Neural cell (in vitro differentiated cells): ENCODE results near the gene MTMR3. TPM values are rescaled to one million over a fixed set of nuclear protein-coding genes. Genes with fewer than 3 reads are reported as not detected.

ENCODE experiments used
- H2AFZ ChIP-seq: fragments of 200-600, 300-800 bp; sonication (generic), shearing (Covaris generic); 2 replicates; pipeline ENCODE4 v1.6.0; 2014; ENCODE audit warnings: low read depth, mild to moderate bottlenecking, antibody characterized with exemption, low read length, moderate library complexity
- H3F3A ChIP-seq: fragments of 200-600 bp; shearing (Covaris generic); 2 replicates; pipeline ENCODE4 v1.6.1; 2016; ENCODE audit warnings: mild to moderate bottlenecking, moderate library complexity, mixed read lengths, antibody characterized with exemption, low read length; ENCODE audit not compliant: insufficient read depth, poor library complexity, severe bottlenecking
- H3K27ac ChIP-seq: fragments of 200-600, 300-800 bp; sonication (generic), shearing (Covaris generic); 2 replicates; pipeline ENCODE4 v1.5.1; 2014; ENCODE audit warnings: mild to moderate bottlenecking, low read length, moderate library complexity
- H3K27me3 ChIP-seq: fragments of 300-800, 200-600 bp; sonication (generic), shearing (Covaris generic); 2 replicates; pipeline ENCODE4 v1.6.0; 2014; ENCODE audit warnings: mild to moderate bottlenecking, low read depth, low read length, moderate library complexity; ENCODE audit not compliant: insufficient read depth
- H3K36me3 ChIP-seq: fragments of 300-800, 200-600 bp; sonication (generic), shearing (Covaris generic); 2 replicates; pipeline ENCODE4 v1.5.1; 2014; ENCODE audit warnings: mild to moderate bottlenecking, antibody characterized with exemption, low read length, moderate library complexity; ENCODE audit not compliant: insufficient read depth
- H3K4me2 ChIP-seq: fragments of 300-800, 200-600 bp; sonication (generic), shearing (Covaris generic); 2 replicates; pipeline ENCODE4 v1.6.0; 2014; ENCODE audit warnings: mild to moderate bottlenecking, low read length
- H3K4me3 ChIP-seq: fragments of 300-800, 200-600 bp; sonication (generic), shearing (Covaris generic); 2 replicates; pipeline ENCODE4 v1.5.1; 2014; ENCODE audit warnings: mild to moderate bottlenecking, low read length, moderate library complexity
- H3K79me2 ChIP-seq: fragments of 200-600 bp; shearing (Covaris generic); replicated peaks from 2 replicates; pipeline ENCODE4 v1.6.0; 2014; ENCODE audit warnings: mild to moderate bottlenecking, low read length, moderate library complexity; ENCODE audit not compliant: insufficient read depth
- H3K9ac ChIP-seq: fragments of 300-800, 200-600 bp; sonication (generic), shearing (Covaris generic); 2 replicates; pipeline ENCODE4 v1.6.1; 2016; ENCODE audit warnings: mild to moderate bottlenecking, low read length, mixed read lengths
- H3K9me2 ChIP-seq: fragments of 200-600 bp; shearing (Covaris generic); 2 replicates; pipeline ENCODE4 v1.6.1; 2016; ENCODE audit warnings: mild to moderate bottlenecking, low read length, mixed read lengths; ENCODE audit not compliant: insufficient read depth
- H3K9me3 ChIP-seq: fragments of 200-600, 300-800 bp; sonication (generic), shearing (Covaris generic); 2 replicates; pipeline ENCODE4 v1.6.1; 2016; ENCODE audit warnings: mild to moderate bottlenecking, mixed run types, low read length, moderate library complexity, mixed read lengths
- H4K20me1 ChIP-seq: fragments of 200-600 bp; shearing (Covaris generic); 2 replicates; pipeline ENCODE4 v1.6.1; 2016; ENCODE audit warnings: mild to moderate bottlenecking, mixed run types; ENCODE audit not compliant: insufficient read depth
- CTCF ChIP-seq: fragments of 450-650 bp; IDR thresholded peaks from 2 replicates; pipeline ENCODE4 v1.5.1; 2014; ENCODE audit warnings: antibody characterized with exemption, mild to moderate bottlenecking, moderate library complexity; ENCODE audit not compliant: poor library complexity, severe bottlenecking
- EP300 ChIP-seq: fragments of 450-650 bp; conservative IDR thresholded peaks from 2 replicates; pipeline ENCODE4 v1.6.1; 2014; ENCODE audit warnings: antibody characterized with exemption, mild to moderate bottlenecking, moderate library complexity; ENCODE audit not compliant: poor library complexity, severe bottlenecking
- EZH2 ChIP-seq: fragments of 200-600, 300-800 bp; shearing (Covaris generic), sonication (generic); IDR thresholded peaks from 2 replicates; pipeline ENCODE4 v1.6.1; 2014; ENCODE audit warnings: antibody characterized with exemption, low read length, borderline replicate concordance, mild to moderate bottlenecking; ENCODE audit not compliant: insufficient read depth, poor library complexity, severe bottlenecking
- MXI1 ChIP-seq: fragments of 450-650 bp; conservative IDR thresholded peaks from 2 replicates; pipeline ENCODE4 v1.6.1; 2014; ENCODE audit warnings: antibody characterized with exemption, mild to moderate bottlenecking; ENCODE audit not compliant: poor library complexity, severe bottlenecking
- POLR2AphosphoS5 ChIP-seq: IDR thresholded peaks from 2 replicates; pipeline ENCODE4 v1.6.1; 2012
- RAD21 ChIP-seq: fragments of 450-650 bp; conservative IDR thresholded peaks from 2 replicates; pipeline ENCODE4 v1.6.1; 2014; ENCODE audit warnings: antibody characterized with exemption, mild to moderate bottlenecking, moderate library complexity
- REST ChIP-seq: IDR thresholded peaks from 2 replicates; pipeline ENCODE4 v1.6.1; 2012; ENCODE audit warnings: borderline replicate concordance
- SMC3 ChIP-seq: fragments of 450-650 bp; conservative IDR thresholded peaks from 2 replicates; pipeline ENCODE4 v1.6.1; 2014; ENCODE audit warnings: antibody characterized with exemption, mild to moderate bottlenecking, moderate library complexity; ENCODE audit not compliant: poor library complexity
- TAF1 ChIP-seq: IDR thresholded peaks from 2 replicates; pipeline ENCODE4 v1.6.1; 2012; ENCODE audit warnings: low read depth
- polyA plus RNA-seq: library from polyadenylated mRNA; depleted of rRNA; stranded (reverse); fragments of >200 nt; gene quantifications from 2 replicates; pipeline ENCODE4 v1.2.3, GENCODE V29; 2014

The MTMR3 gene
- polyA plus RNA-seq, 1 donor from 2014 or later, result 46.7 TPM

- H3K9ac ChIP-seq, result no peak overlapping the region
- no peak for TF ChIP-seq EP300
- no peak for TF ChIP-seq POLR2AphosphoS5
- no peak for TF ChIP-seq EZH2
- no peak for TF ChIP-seq TAF1
- no peak for TF ChIP-seq REST
- no peak for TF ChIP-seq MXI1
- no peak for TF ChIP-seq CTCF
- TF ChIP-seq RAD21, result no peak
- H3K4me2 ChIP-seq, result no peak overlapping the region
- no peaks in the 10 kb centered on the region for H3F3A ChIP-seq
- no peak overlapping the region for H3K4me3 ChIP-seq
- no peak overlapping the region for H2AFZ ChIP-seq
- H3K9me3 ChIP-seq, result peaks cover 11% of the 10 kb centered on the region
- no peak overlapping the region for H3K27ac ChIP-seq
- no peaks in the 10 kb centered on the region for H4K20me1 ChIP-seq
- no peaks in the 10 kb centered on the region for H3K9me2 ChIP-seq
- H3K36me3 ChIP-seq, result no peaks in the 10 kb centered on the region
- no peaks in the 10 kb centered on the region for H3K27me3 ChIP-seq
- H3K79me2 ChIP-seq, result no peaks in the 10 kb centered on the region
These were observed 180.0 kb downstream of the MTMR3 start for GRCh38 chr22:30062950-30063349.

GRCh38 chr22:30064172-30064571 lies 181.2 kb downstream of the MTMR3 start:
- Histone ChIP-seq H4K20me1 (no peaks in the 10 kb centered on the region), H3K9ac (no peak overlapping the region), H3K9me2 (no peaks in the 10 kb centered on the region), H3K9me3 (peaks cover 11% of the 10 kb centered on the region), H3F3A (no peaks in the 10 kb centered on the region), H2AFZ (no peak overlapping the region), H3K27me3 (no peaks in the 10 kb centered on the region), H3K36me3 (no peaks in the 10 kb centered on the region), H3K27ac (no peak overlapping the region), H3K4me3 (no peak overlapping the region), H3K4me2 (no peak overlapping the region), H3K79me2 (no peaks in the 10 kb centered on the region)
- TF ChIP-seq POLR2AphosphoS5, result no peak
- no peak for TF ChIP-seq MXI1
- no peak for TF ChIP-seq EZH2
- no peak for TF ChIP-seq EP300
- TF ChIP-seq RAD21, result no peak
- TF ChIP-seq REST, result no peak
- TF ChIP-seq SMC3, result no peak
- no peak for TF ChIP-seq CTCF
